GM23338 (cell line): ENCODE data around the gene EPO. TPM values are rescaled to one million over a fixed set of nuclear protein-coding genes. Genes with fewer than 3 reads are reported as not detected.

ENCODE experiments used
- ATAC-seq: fragments of 200-7000 bp; cut with Tn5 transposase; 3 replicates; pipeline ENCODE4 v1.9.1; 2020
- DNase-seq: peaks from one replicate; pipeline ENCODE4 v3.0.0-alpha.2; 2015; ENCODE audit warnings: low spot score
- H2AFZ ChIP-seq: fragments of 200-600 bp; sonication (generic); 2 replicates; pipeline ENCODE4 v1.8.0; 2016; ENCODE audit warnings: antibody characterized with exemption, mild to moderate bottlenecking, moderate library complexity
- H3F3A ChIP-seq: fragments of 200-600 bp; sonication (generic); replicated peaks from 2 replicates; pipeline ENCODE4 v1.8.0; 2017; ENCODE audit warnings: antibody characterized with exemption, mixed run types, low read depth
- H3K27ac ChIP-seq: fragments of 200-600 bp; sonication (generic); 2 replicates; pipeline ENCODE4 v1.6.1; 2016; ENCODE audit warnings: low read depth
- H3K27me3 ChIP-seq: fragments of 200-600 bp; sonication (generic); 2 replicates; pipeline ENCODE4 v1.8.0; 2016; ENCODE audit warnings: mild to moderate bottlenecking, mixed run types, moderate library complexity; ENCODE audit not compliant: insufficient read depth
- H3K36me3 ChIP-seq: fragments of 200-600 bp; sonication (generic); 2 replicates; pipeline ENCODE4 v1.8.0; 2016; ENCODE audit warnings: mild to moderate bottlenecking; ENCODE audit not compliant: insufficient read depth
- H3K4me1 ChIP-seq: fragments of 200-600 bp; sonication (generic); 2 replicates; pipeline ENCODE4 v1.8.0; 2016; ENCODE audit warnings: mild to moderate bottlenecking, moderate library complexity; ENCODE audit not compliant: insufficient read depth
- H3K4me2 ChIP-seq: fragments of 200-600 bp; sonication (generic); 2 replicates; pipeline ENCODE4 v1.7.1; 2017; ENCODE audit warnings: mixed run types
- H3K4me3 ChIP-seq: fragments of 200-600 bp; sonication (generic); 2 replicates; pipeline ENCODE4 v1.6.1; 2016; ENCODE audit warnings: mixed run types
- H3K79me2 ChIP-seq: fragments of 200-600 bp; sonication (generic); replicated peaks from 2 replicates; pipeline ENCODE4 v1.8.0; 2017; ENCODE audit warnings: mild to moderate bottlenecking; ENCODE audit not compliant: insufficient read depth
- H3K9me2 ChIP-seq: fragments of 200-600 bp; sonication (generic); 2 replicates; pipeline ENCODE4 v1.8.0; 2017; ENCODE audit not compliant: insufficient read depth
- H4K20me1 ChIP-seq: fragments of 200-600 bp; sonication (generic); replicated peaks from 2 replicates; pipeline ENCODE4 v1.8.0; 2017; ENCODE audit warnings: mild to moderate bottlenecking; ENCODE audit not compliant: insufficient read depth
- H3K27ac Mint-ChIP-seq: 2 replicates; pipeline ENCODE4 v1.8.0; 2020; ENCODE audit warnings: inconsistent platforms, mild to moderate bottlenecking, moderate library complexity, mixed read lengths
- H3K27me3 Mint-ChIP-seq: 3 replicates; pipeline ENCODE4 v1.8.0; 2022; ENCODE audit warnings: low read depth, mild to moderate bottlenecking, moderate library complexity, mixed read lengths, inconsistent platforms; ENCODE audit not compliant: insufficient read depth, poor library complexity
- H3K36me3 Mint-ChIP-seq: 3 replicates; pipeline ENCODE4 v1.8.0; 2021; ENCODE audit warnings: low read depth, mild to moderate bottlenecking, inconsistent platforms, moderate library complexity, mixed read lengths
- H3K4me1 Mint-ChIP-seq: 3 replicates; pipeline ENCODE4 v1.8.0; 2020; ENCODE audit warnings: mild to moderate bottlenecking, inconsistent platforms, mixed read lengths
- H3K4me3 Mint-ChIP-seq: 3 replicates; pipeline ENCODE4 v1.8.0; 2021; ENCODE audit warnings: moderate library complexity, mild to moderate bottlenecking, inconsistent platforms, mixed read lengths
- H3K9me3 Mint-ChIP-seq: 3 replicates; pipeline ENCODE4 v1.8.0; 2020; ENCODE audit warnings: moderate library complexity, mild to moderate bottlenecking, inconsistent platforms, mixed read lengths
- CREB1 ChIP-seq: fragments of 250-450 bp; sonication (Bioruptor Pico); IDR thresholded peaks from 2 replicates; pipeline ENCODE4 v1.5.0; 2020; ENCODE audit warnings: low read depth, mild to moderate bottlenecking, moderate library complexity
- CTCF ChIP-seq, 2 experiments: fragments of 200-600 bp in 1 of 2; sonication (generic) in 1 of 2; conservative IDR thresholded peaks; 2 replicates each; pipeline versions ENCODE4 v1.5.1 to v1.6.1; 2016 to 2017; ENCODE audit warnings: antibody characterized with exemption in 2 of 2, low read depth in 2 of 2, mild to moderate bottlenecking in 2 of 2, moderate library complexity in 1 of 2
- ETS1 ChIP-seq: IDR thresholded peaks from 2 replicates; pipeline ENCODE4 v1.6.1; 2016; ENCODE audit warnings: antibody characterized with exemption
- EZH2 ChIP-seq: fragments of 200-600 bp; sonication (generic); IDR thresholded peaks from one replicate; pipeline ENCODE4 v1.8.0; 2017; ENCODE audit warnings: antibody characterized with exemption, mild to moderate bottlenecking, low read depth; ENCODE audit not compliant: unreplicated experiment
- EZH2phosphoT487 ChIP-seq: fragments of 200-600 bp; sonication (generic); IDR thresholded peaks from one replicate; pipeline ENCODE4 v1.8.1; 2018; ENCODE audit warnings: antibody characterized with exemption; ENCODE audit not compliant: unreplicated experiment
- JUNB ChIP-seq: IDR thresholded peaks from one replicate; pipeline ENCODE4 v1.6.1; 2016; ENCODE audit warnings: antibody characterized with exemption; ENCODE audit not compliant: unreplicated experiment
- NANOG ChIP-seq: IDR thresholded peaks from 2 replicates; pipeline ENCODE4 v1.6.1; 2016; ENCODE audit warnings: antibody characterized with exemption, borderline replicate concordance
- POLR2AphosphoS5 ChIP-seq: IDR thresholded peaks from 2 replicates; pipeline ENCODE4 v1.6.1; 2016; ENCODE audit warnings: antibody characterized with exemption, low read depth
- REST ChIP-seq: IDR thresholded peaks from one replicate; pipeline ENCODE4 v1.6.1; 2018; ENCODE audit warnings: antibody characterized with exemption; ENCODE audit not compliant: unreplicated experiment
- STAT1 ChIP-seq: IDR thresholded peaks from one replicate; pipeline ENCODE4 v1.6.1; 2016; ENCODE audit warnings: antibody characterized with exemption; ENCODE audit not compliant: unreplicated experiment
- ZNF114 ChIP-seq: fragments of 250-450 bp; sonication (Bioruptor Pico); IDR thresholded peaks from 2 replicates; pipeline ENCODE4 v1.5.0; 2020; ENCODE audit warnings: mild to moderate bottlenecking, moderate library complexity
- ZNF331 ChIP-seq: fragments of 250-450 bp; sonication (Bioruptor Pico); IDR thresholded peaks from 2 replicates; pipeline ENCODE4 v1.5.0; 2020; ENCODE audit warnings: low read depth, mild to moderate bottlenecking, moderate library complexity
- ZNF462 ChIP-seq: fragments of 250-450 bp; sonication (Bioruptor Pico); IDR thresholded peaks from 2 replicates; pipeline ENCODE4 v1.5.0; 2020; ENCODE audit warnings: mild to moderate bottlenecking, moderate library complexity
- polyA plus RNA-seq: library from polyadenylated mRNA; unstranded; fragments of >200 nt; fragmentation: Nextera tagmentation; extraction: Ambion mirVana; gene quantifications from 2 replicates; pipeline ENCODE4 v1.2.1, GENCODE V29; 2016
- total RNA-seq: library from RNA; depleted of rRNA; stranded (reverse); fragments of >200 nt; shearing (Covaris generic); gene quantifications from 2 replicates; pipeline ENCODE4 v1.2.3, GENCODE V29; 2014

Gene EPO
- total and polyA plus RNA-seq, 2 experiments from 2014 or later: 1.0 TPM; not detected in 1

- Mint-ChIP-seq H3K27ac (no peak overlapping the region), H3K4me3 (0 out of 3 replicates have a peak overlapping the region, but pooled peaks have one; percentile 17), H3K27me3 (peaks cover 4% of the 10 kb centered on the region), H3K36me3 (peaks cover 20% of the 10 kb centered on the region), H3K9me3 (no peaks in the 10 kb centered on the region), H3K4me1 (peaks cover 9% of the 10 kb centered on the region)
- no peak overlapping the region for H2AFZ ChIP-seq
- H3K4me3 ChIP-seq: no peak overlapping the region
- no peaks in the 10 kb centered on the region for H3K27me3 ChIP-seq
- H3F3A ChIP-seq: peaks cover 14% of the 10 kb centered on the region; the same call in 1 of the 2 replicates
- DNase-seq: no peak
- TF ChIP-seq CTCF (conservative IDR thresholded peaks at IDR 0.05; ENCODE audit: low read depth in 2 of 2) (no peak), CREB1 (no peak), REST (no peak), EZH2 (no peak), ZNF462 (CRISPR knock-in tag) (no peak), STAT1 (no peak), JUNB (no peak), ZNF331 (CRISPR knock-in tag) (no peak), NANOG (no peak), EZH2phosphoT487 (no peak), ZNF114 (no peak), POLR2AphosphoS5 (no peak), ETS1 (no peak)
- no peaks in the 10 kb centered on the region for H3K9me2 ChIP-seq
- H3K27ac ChIP-seq: no peak overlapping the region
- H3K79me2 ChIP-seq: peaks cover 27% of the 10 kb centered on the region
- H3K4me1 ChIP-seq: no peaks in the 10 kb centered on the region; the same call in 1 of the 2 replicates
- ATAC-seq: no peak
- peaks cover 8% of the 10 kb centered on the region for H3K36me3 ChIP-seq
- peaks cover 12% of the 10 kb centered on the region for H4K20me1 ChIP-seq
- no peak overlapping the region for H3K4me2 ChIP-seq
Observed at GRCh38 chr7:100708395-100708794, 11.9 kb upstream of the EPO start.
